NAMALWA (cell line): ENCODE measurements around the gene NOL3.

Experiments
- DNase-seq: peaks from one replicate; pipeline ENCODE4 v3.0.0-alpha.2; 2015; ENCODE audit warnings: low spot score

NOL3 gene

GRCh38 chr16:67206838-67207248 lies 36.5 kb downstream of the NOL3 start:
- no peak for DNase-seq

GRCh38 chr16:67207249-67208091 lies 37.1 kb downstream of the NOL3 start:
- no peak for DNase-seq

GRCh38 chr16:67208154-67208896 lies 38.0 kb downstream of the NOL3 start:
- no peak for DNase-seq

DNA sequence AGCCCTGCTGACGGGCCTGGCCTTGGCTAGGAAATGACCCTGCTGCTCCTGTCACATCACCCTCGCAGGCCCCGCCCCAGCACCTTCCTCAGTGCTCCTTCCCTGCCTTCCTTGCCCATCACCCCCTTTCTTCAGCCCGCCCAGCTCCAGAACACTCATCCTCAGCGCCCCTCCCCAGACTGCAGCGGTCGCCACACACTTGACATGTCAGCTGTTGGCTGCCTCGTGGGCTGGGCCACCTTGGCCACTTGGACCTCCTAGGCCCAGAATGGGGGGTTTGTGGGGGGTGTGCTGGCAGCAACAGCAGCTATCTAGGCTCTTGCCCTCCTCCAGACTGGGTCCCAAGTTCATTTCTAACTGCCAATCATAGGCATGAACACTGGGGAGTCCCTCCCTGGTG lies 39.2 kb downstream of the NOL3 start:
- no peak for DNase-seq

DNA sequence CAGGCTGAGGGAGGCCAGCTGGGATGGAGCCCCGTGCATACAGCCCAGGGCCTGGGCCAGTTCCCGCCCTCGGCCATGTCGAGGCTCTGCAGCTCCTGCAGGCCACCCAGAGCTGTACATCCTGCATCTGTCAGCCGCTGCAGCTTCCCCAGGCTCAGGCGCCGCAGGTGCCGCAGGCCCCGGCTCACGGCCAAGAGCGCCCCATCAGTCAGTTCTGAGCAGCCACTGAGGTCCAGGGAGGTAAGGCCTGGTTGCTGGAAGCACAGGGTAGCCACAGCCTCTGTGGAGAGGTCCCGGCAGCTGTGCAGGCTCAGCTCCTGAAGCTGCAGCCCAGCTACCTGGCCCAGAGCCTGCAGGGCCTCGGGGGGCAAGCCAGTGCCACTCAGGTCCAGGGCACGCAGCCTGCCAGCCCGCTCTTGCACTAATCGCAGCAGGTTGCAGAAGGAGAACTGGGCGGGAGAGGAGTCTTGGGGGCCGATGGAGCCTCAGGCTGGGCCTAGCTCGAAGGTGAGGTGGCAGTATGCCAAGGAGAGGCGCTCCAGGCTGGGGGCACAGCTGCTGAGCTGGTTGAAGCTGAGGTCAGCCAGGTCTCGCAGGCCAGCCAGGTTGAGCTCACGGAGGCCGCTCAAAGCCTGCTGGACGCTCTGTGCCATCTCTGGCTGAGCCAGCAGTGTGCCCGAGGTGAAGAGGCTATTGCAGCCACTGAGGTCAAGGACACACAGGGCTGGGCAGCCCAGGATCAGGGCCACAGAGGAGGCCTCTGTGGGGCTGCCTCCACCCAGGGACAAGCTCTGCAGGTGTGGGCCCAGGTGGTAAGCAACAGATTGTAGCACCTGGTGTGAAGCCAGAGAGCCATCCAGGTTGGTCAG lies 40.0 kb downstream of the NOL3 start:
- DNase-seq = no peak

DNA sequence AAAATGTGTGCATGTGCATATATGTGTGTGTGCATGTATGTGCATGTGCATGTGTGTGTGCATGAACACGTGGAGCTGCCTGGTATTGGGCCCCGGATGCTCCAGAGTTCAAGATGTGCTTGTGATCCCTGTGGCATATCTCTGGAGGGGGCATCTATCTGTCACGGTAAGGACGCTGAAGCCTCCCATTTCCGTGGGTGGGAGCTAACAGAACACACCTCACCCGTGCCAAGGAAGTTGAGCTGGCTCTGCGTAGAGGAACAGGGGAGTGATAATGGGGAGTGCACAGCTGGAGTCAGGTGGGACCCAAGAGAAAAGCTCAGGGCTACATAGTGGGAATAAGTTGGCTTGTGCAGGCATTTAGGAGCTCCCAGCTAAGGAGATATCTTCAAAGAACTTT lies 41.3 kb downstream of the NOL3 start:
- DNase-seq = no peak

DNA sequence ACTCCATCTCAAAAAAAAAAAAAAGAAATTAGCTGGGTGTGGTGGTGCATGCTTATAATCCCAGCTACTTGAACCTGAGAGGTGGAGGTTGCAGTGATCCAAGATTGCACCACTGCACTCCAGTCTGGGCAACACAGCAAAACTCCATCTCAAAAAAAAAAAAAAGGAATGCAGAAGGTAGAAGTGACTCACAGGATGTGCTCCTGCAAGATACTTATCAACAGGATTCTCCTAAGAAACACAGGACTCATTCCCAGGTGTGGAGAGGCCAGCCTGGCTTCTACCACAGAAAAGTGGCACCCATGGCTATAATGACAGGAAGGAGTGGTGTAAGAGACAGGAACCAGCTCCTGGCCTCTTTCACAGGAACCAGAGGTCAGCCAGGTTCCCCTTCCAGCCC lies 42.4 kb downstream of the NOL3 start:
- no peak for DNase-seq

DNA sequence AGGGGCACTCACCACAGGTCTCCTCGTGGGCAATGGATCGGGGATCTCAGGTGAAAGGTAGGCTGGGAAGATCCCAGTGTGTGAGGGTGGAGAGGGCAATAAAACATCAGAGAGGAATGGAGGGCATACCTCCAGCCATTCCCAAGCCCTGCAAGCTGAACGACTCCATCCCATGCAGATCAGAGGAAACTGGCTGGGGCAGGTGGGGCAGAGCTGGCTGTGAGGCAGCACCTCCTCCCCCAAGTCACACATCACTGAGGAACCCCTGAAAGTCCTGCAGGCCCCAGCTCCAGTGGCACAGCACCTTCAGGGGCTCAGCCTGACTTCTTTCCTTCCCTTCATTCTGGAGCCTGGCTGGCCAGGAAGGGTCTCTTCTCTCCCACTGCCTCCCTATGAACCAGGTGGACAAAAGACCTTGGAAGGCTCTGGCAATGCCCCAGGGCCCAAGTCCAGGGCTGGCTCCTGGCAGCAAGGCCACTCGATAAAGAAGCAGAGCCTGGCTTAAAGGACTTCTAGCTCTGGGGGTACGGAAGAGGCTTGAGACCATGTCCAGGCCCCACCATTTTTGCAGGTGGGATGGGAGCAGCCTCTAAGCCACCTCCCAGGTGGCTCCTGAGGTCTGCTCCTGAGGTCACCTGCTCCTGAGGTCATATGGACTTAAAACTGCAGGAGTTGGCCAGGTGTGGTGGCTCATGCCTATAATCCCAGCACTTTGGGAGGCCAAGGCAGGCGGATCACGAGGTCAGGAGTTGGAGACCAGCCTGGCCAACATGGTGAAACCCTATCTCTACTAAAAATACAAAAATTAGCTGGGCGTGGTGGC lies 43.1 kb downstream of the NOL3 start:
- no peak for DNase-seq

DNA sequence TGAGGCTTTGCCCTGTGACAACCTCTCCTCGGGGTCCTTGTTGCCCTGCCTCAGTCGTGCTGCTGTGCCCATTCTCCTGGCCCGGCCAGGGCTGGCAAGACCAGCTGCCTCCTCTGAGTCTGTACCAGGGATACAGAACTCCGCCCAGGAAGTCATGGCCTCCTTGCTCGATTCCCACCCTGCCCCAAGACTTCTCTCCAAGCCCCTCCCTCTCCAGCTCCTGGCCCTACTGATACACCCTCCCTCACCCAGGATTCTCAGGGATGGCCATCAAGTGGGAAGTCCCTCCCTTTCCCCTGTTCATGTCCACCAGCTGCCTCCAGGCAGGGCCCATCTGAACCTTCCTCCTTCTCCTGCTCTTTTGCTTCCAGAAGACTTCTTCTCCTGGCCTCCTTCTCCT lies 45.4 kb downstream of the NOL3 start:
- no peak for DNase-seq

- no peak for DNase-seq
Measured at GRCh38 chr16:67216612-67217490, 46.5 kb downstream of the NOL3 start.

- no peak for DNase-seq
Measured at GRCh38 chr16:67223992-67224391, 53.7 kb downstream of the NOL3 start.
